NCI-H1436 (cell line): ENCODE measurements around the gene TRAPPC3.
A peak's percentile ranks its signal among the peaks of the same experiment; 100 is the strongest.

Source experiments
- DNase-seq: peaks from one replicate; lab custom pipeline; 2025; lab: John Stamatoyannopoulos, UW

Gene TRAPPC3

GRCh38 chr1:36098650-36099365, 50.5 kb downstream of the TRAPPC3 start:
- DNase-seq, result no peak

- no peak for DNase-seq
Observed at GRCh38 chr1:36097693-36098585, 51.3 kb downstream of the TRAPPC3 start.

DNA sequence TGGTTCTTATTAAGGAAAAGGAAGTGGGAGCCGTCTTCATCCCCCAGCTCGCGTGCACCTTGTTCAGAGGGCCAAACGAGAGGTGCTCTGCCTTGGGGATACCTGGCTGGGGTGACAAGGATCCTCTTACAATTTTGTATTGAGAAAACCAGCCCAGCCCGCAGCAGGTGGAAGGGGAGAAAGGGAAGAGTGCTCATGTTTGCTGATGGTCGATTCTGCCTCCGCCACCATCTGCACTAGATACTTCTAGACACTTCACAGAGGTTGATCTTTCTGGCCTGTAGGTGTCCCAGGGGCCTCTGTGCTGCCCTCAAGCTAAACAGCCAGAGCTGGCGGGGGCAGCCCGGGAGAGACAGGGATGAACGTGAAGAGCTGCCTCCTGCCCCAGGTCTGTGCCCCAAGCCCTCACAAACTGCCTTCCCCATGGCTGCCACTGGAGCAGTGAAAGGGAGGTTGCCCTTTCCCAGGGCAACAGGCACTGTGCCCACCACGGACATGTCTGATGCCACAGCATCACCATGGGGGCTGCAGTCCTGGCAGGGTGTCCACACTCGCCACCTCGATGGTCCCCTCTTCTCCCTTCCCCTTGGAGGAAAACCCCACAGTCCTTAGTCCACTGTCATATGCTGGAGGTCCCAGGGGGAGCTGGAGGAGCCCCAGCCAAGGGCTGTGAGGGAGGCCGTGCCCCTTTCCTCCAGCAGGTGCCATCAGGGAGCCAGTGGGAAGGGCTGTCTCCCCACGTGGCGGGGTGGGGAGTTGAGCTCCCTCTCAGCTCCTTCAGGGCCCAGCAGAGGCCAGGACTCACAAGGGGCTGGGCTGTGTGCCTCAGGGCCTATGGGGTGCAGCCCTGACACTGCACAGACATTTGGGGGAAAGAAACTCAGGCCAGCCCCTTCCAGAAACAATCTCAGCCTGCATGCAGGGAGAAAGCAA, 52.5 kb downstream of the TRAPPC3 start:
- no peak for DNase-seq

DNA sequence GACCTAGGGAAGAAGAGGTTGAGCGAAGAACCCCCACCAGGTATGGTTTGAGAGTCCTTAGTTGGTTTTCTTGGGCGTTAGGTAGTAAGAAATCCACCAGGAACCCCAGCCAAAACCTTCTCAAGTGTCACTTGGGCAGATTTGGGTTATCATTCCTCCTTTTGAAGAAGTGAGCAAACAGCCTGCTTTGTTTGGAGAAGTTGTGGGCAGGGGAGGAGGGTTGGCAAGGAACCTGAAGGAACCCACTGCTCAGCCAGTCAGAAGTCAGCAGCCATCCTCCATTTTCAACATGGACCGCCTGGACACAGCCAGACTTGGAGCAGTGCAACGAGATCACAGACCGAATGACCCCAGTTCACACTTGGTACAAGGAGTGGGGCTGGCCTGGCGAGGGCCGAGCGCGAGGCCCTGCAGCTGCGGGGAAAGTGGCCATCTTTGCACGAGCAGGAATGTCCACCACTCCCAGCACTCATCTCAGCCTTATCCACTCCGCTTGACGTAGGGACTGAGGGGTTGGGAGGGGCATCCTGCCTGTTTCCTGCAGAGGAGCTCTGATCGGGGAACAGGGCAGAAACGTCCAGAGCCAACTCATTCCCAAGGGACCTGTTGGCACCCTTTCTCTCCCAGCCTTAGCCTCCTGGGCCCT, 53.4 kb downstream of the TRAPPC3 start:
- DNase-seq, result no peak

GRCh38 chr1:36094621-36095061, 54.6 kb downstream of the TRAPPC3 start:
- no peak for DNase-seq

- no peak for DNase-seq
Observed at GRCh38 chr1:36093929-36094328, 55.4 kb downstream of the TRAPPC3 start.

DNA sequence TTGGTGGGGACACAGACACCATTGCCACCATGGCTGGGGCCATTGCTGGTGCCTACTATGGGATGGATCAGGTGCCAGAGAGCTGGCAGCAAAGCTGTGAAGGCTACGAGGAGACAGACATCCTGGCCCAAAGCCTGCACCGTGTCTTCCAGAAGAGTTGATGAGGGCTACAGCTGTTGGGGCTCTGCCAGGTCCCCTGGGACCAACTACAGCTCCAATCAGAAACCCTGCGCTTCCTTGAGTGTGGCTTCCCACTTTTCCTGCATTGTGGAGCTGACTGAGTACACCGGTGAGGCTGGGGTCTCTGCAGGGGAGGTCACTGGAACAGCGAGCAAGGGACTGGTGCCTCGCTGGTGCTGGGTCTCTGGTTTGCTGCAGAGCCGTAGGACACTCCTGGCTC, 56.1 kb downstream of the TRAPPC3 start:
- no peak for DNase-seq

DNA sequence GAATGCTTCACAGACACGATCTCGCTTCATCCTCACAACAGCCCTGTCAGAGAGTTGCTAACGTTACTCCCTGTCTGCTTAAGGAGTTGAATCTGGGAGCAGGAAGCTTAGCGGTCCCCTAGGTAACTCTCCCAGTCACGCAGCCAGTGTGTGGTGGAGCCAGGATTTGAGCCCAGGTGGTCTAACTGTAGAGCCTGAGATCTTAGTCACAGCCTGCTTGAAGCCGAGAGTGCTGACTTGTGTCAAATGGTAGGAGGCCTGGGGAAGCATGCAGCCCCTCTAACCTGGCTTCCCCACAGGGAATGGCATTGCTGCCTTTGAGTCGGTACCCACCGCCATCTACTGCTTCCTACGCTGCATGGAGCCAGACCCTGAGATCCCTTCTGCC, 56.5 kb downstream of the TRAPPC3 start:
- no peak for DNase-seq

GRCh38 chr1:36092166-36092797, 57.0 kb downstream of the TRAPPC3 start:
- no peak for DNase-seq

DNA sequence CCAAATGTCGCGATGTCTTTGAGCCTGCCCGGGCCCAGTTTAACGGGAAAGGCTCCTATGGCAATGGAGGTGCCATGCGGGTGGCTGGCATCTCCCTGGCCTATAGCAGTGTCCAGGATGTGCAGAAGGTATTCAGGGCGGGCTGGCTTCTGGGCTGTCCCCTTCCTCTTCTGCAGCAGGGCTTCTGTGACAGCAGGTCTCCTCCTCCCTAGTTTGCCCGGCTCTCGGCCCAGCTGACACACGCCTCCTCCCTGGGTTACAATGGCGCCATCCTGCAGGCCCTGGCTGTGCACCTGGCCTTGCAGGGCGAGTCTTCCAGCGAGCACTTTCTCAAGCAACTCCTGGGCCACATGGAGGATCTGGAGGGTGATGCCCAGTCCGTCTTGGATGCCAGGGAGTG, 57.6 kb downstream of the TRAPPC3 start:
- DNase-seq, result no peak

- no peak for DNase-seq
Observed at GRCh38 chr1:36091141-36091540, 58.1 kb downstream of the TRAPPC3 start.

DNA sequence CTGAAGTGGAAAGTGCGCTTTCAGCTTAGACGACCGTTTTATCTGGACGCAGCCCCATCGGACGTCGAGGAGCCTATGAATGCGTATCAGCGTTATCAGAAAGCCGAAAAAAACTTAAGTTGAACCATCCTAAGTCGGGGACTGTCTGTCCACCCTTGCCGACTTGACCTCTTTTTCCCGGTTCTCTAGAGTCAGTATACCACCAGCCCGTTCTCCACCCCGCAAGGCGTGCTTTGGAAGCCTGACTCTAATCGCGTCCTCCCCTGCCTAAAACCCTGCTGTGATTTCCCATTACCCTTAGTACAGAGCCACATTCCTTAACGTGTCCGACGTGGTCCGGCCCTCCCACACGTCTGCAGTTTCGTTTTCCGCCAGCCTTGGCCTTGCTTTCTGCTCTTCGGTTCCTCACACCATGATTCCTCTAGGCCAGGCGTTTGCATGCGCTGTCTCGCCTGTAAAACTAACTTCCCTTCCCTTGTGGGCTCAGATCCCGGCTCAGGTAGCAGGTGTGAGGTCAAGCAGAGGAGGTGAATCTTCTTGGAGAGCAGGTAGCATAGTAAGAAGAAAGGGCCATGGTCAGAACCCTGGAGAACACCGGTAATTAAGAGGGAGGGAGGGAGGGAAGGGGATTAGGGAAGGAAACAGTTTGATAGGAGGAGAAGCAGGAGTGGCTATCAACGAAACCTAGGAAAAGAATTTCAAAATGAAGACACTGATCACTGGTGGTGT, 59.7 kb downstream of the TRAPPC3 start:
- DNase-seq, result no peak

GRCh38 chr1:36088577-36089392, 60.5 kb downstream of the TRAPPC3 start, which contains the start of gene ADPRS:
Gene ADPRS (plus strand): TSS chr1:36088892. CDS start chr1:36088905, 13 bp downstream.
- DNase-seq, result peak; percentile 81

DNA sequence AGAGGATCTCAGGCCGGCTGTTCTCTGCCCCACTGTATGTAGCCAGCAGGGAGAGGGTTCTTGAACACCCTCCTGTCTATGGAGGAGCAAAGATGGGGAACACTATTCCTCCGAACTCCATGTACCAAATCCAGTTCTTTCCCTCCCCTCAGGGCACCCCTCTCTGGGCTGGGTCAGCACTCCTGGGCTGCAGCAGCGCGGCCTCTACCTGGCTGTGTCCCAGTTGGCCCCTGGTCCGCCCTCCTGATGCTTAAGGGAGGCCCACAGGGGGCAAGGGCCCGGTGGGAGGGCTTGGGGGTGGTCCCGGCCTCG, 61.1 kb downstream of the TRAPPC3 start:
- DNase-seq, result no peak

DNA sequence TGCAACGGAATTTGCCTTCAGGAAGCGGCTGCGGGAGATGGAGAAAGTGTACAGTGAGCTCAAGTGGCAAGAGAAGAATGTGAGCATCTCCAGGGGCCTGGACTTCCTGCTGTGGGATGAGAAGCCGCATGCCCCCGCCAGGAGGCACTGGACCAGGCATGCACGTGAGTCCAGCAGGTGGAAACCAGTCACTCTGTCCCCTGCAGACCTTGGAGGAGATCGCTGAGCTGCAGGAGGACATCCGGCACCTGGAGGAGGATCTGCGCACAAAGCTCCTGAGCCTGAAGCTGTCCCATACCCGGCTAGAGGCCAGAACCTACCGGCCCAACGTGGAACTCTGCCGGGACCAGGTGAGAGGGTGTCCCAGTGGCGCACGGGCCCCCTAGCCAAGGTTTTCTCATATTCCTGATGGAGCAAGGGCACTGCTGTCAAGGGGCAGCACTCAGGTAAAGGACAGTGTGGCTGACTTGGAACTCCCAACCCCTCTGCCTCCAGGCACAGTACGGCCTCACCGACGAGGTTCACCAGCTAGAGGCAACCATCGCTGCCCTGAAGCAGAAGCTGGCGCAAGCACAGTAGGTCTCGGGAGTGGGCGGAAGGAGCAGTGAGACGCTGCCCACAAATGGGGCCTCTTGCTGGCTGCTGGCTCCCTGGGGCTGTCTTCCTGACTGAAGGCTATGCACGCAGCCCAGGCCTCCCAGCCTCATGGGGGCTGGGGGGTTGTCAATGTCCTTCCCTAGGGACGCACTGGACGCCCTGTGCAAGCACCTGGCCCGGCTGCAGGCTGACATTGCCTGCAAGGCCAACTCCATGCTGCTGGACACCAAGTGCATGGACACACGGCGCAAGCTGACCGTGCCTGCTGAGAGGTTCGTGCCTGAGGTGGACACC, 61.8 kb downstream of the TRAPPC3 start:
- DNase-seq, result no peak
